ENCODE results near the gene DNAH11. TPM values are rescaled to one million over a fixed set of nuclear protein-coding genes. Genes with fewer than 3 reads are reported as not detected.

The DNAH11 gene
- total RNA-seq, 4 donors from 2014 or later: 0.10 to 0.62 (median 0.23) TPM

GRCh38 chr7:21934808-21935207, 392.0 kb downstream of the DNAH11 start:
- ATAC-seq: no peak
- no peak overlapping the region for H3K27ac ChIP-seq
- no peaks in the 10 kb centered on the region for H3K27me3 ChIP-seq
- TF ChIP-seq CTCF (IDR thresholded peaks at IDR 0.05 in 4 of 5, conservative IDR thresholded peaks at IDR 0.05 in 1 of 5) (no peak), POLR2A (IDR thresholded peaks at IDR 0.05) (no peak)
- no peaks in the 10 kb centered on the region for H3K36me3 ChIP-seq
- intact Hi-C loops (cut with DNase I; ENCODE audit: low total_unique reads) (no loop called here), in situ Hi-C loops (cut with MboI; ENCODE audit: low sequenced_read_pairs in 4 of 4) (no loop called here)
- peaks cover 9 to 11% of the 10 kb centered on the region in 2 donors for H3K4me1 ChIP-seq
- no peak for DNase-seq
- no peak overlapping the region for H3K4me3 ChIP-seq
- H3K9me3 ChIP-seq: no peaks in the 10 kb centered on the region

- Histone ChIP-seq H3K36me3 (no peaks in the 10 kb centered on the region), H3K27ac (no peak overlapping the region), H3K4me1 (peaks cover 9 to 12% of the 10 kb centered on the region in 2 donors), H3K9me3 (no peaks in the 10 kb centered on the region), H3K4me3 (no peak overlapping the region), H3K27me3 (no peaks in the 10 kb centered on the region)
- no peak for DNase-seq
- in situ Hi-C loops (cut with MboI; ENCODE audit: low sequenced_read_pairs in 4 of 4) (no loop called here), intact Hi-C loops (cut with DNase I; ENCODE audit: low total_unique reads) (no loop called here)
- TF ChIP-seq CTCF (IDR thresholded peaks at IDR 0.05 in 4 of 5, conservative IDR thresholded peaks at IDR 0.05 in 1 of 5) (no peak), POLR2A (IDR thresholded peaks at IDR 0.05) (no peak)
- ATAC-seq: no peak
Measured at GRCh38 chr7:21938463-21938862, 395.6 kb downstream of the DNAH11 start.

GRCh38 chr7:21939136-21939857, 396.5 kb downstream of the DNAH11 start:
- intact Hi-C loops (cut with DNase I; ENCODE audit: low total_unique reads) (no loop called here), in situ Hi-C loops (cut with MboI; ENCODE audit: low sequenced_read_pairs in 4 of 4) (no loop called here)
- Histone ChIP-seq H3K4me3 (no peak overlapping the region), H3K9me3 (no peaks in the 10 kb centered on the region), H3K36me3 (no peaks in the 10 kb centered on the region), H3K27ac (no peak overlapping the region), H3K27me3 (no peaks in the 10 kb centered on the region), H3K4me1 (peaks cover 9 to 12% of the 10 kb centered on the region in 2 donors)
- no peak for TF ChIP-seq POLR2A (IDR thresholded peaks at IDR 0.05)
- TF ChIP-seq CTCF (IDR thresholded peaks at IDR 0.05 in 4 of 5, conservative IDR thresholded peaks at IDR 0.05 in 1 of 5): no peak
- ATAC-seq (no peak), DNase-seq (no peak)

- in situ Hi-C loops (cut with MboI; ENCODE audit: low sequenced_read_pairs in 4 of 4): no loop called here
- ATAC-seq (no peak), DNase-seq (no peak)
- H3K4me3 ChIP-seq: no peak overlapping the region
- H3K27me3 ChIP-seq: no peaks in the 10 kb centered on the region
- intact Hi-C loops (cut with DNase I; ENCODE audit: low total_unique reads): no loop called here
- no peak for TF ChIP-seq CTCF (IDR thresholded peaks at IDR 0.05 in 4 of 5, conservative IDR thresholded peaks at IDR 0.05 in 1 of 5)
- TF ChIP-seq POLR2A (IDR thresholded peaks at IDR 0.05): no peak
- H3K9me3 ChIP-seq: no peaks in the 10 kb centered on the region
- H3K36me3 ChIP-seq: no peaks in the 10 kb centered on the region
- H3K27ac ChIP-seq: no peak overlapping the region
- peaks cover 9 to 12% of the 10 kb centered on the region in 2 donors for H3K4me1 ChIP-seq
Measured at GRCh38 chr7:21939858-21940372, 397.1 kb downstream of the DNAH11 start.
